HFFc6 (cell line): ENCODE results near the gene MLPH. TPM values are rescaled to one million over a fixed set of nuclear protein-coding genes. Genes with fewer than 3 reads are reported as not detected.

Source experiments
- DNase-seq: peaks from one replicate; pipeline ENCODE4 v3.0.0-alpha.2; 2018
- H3K27ac Mint-ChIP-seq: 2 replicates; pipeline ENCODE4 v1.8.0; 2020; ENCODE audit warnings: mild to moderate bottlenecking, mixed read lengths
- H3K27me3 Mint-ChIP-seq: 2 replicates; pipeline ENCODE4 v1.8.0; 2021; ENCODE audit warnings: mild to moderate bottlenecking, moderate library complexity, mixed read lengths; ENCODE audit not compliant: insufficient read depth
- H3K36me3 Mint-ChIP-seq: 2 replicates; pipeline ENCODE4 v1.8.0; 2021; ENCODE audit warnings: low read depth, mixed read lengths
- H3K4me1 Mint-ChIP-seq: 2 replicates; pipeline ENCODE4 v1.8.0; 2020; ENCODE audit warnings: low read depth, mixed read lengths
- H3K4me3 Mint-ChIP-seq: 2 replicates; pipeline ENCODE4 v1.8.0; 2020; ENCODE audit warnings: mild to moderate bottlenecking, moderate library complexity, mixed read lengths
- H3K9me3 Mint-ChIP-seq: 2 replicates; pipeline ENCODE4 v1.8.0; 2020; ENCODE audit warnings: mild to moderate bottlenecking, mixed read lengths
- CTCF ChIP-seq: fragments of 200-600 bp; sonication (generic); IDR thresholded peaks from 2 replicates; pipeline ENCODE4 v1.5.0; 2021; ENCODE audit warnings: antibody characterized with exemption, mild to moderate bottlenecking
- total RNA-seq, 6 experiments: library from RNA; stranded (reverse); fragmentation: NEBNext Ultra II Directional; extraction: Animal tissue kit (Norgen Biotek cat#: 25700); gene quantifications; 2 replicates in 1 of 6; 3 replicates in 5 of 6; pipeline ENCODE4 v1.2.3, GENCODE V29; 2021

The MLPH gene
- total RNA-seq, 6 experiments from 2014 or later = 32.0 to 44.1 (median 41.0) TPM

- no peak for DNase-seq
- peaks cover 44% of the 10 kb centered on the region for H3K4me1 Mint-ChIP-seq
- peaks cover 2% of the 10 kb centered on the region; the same call in 1 of the 2 replicates for H3K27me3 Mint-ChIP-seq
- peak overlapping the region; percentile 87 for H3K4me3 Mint-ChIP-seq
- H3K9me3 Mint-ChIP-seq = no peaks in the 10 kb centered on the region
- peak overlapping the region; percentile 97 for H3K27ac Mint-ChIP-seq
- H3K36me3 Mint-ChIP-seq = no peaks in the 10 kb centered on the region
- no peak for TF ChIP-seq CTCF
Measured at GRCh38 chr2:237474442-237474911, 12.6 kb upstream of the MLPH start.

GRCh38 chr2:237474931-237475703 is 11.9 kb upstream of the MLPH start:
- no peaks in the 10 kb centered on the region; the same call in 1 of the 2 replicates for H3K27me3 Mint-ChIP-seq

GRCh38 chr2:237475704-237476141 is 11.3 kb upstream of the MLPH start:
- no peaks in the 10 kb centered on the region for H3K9me3 Mint-ChIP-seq
- DNase-seq = peak; percentile 73
- H3K4me1 Mint-ChIP-seq = peaks cover 44% of the 10 kb centered on the region
- H3K4me3 Mint-ChIP-seq = peak overlapping the region; percentile 85
- peak overlapping the region; percentile 93 for H3K27ac Mint-ChIP-seq
- no peaks in the 10 kb centered on the region; the same call in 1 of the 2 replicates for H3K27me3 Mint-ChIP-seq
- no peaks in the 10 kb centered on the region for H3K36me3 Mint-ChIP-seq
- TF ChIP-seq CTCF = peak; percentile 65

More at GRCh38 chr2:237474931-237475703, 11.9 kb upstream of the MLPH start:
- Mint-ChIP-seq H3K27ac (peak overlapping the region; percentile 97), H3K4me1 (peaks cover 44% of the 10 kb centered on the region), H3K9me3 (no peaks in the 10 kb centered on the region), H3K4me3 (peak overlapping the region; percentile 87), H3K36me3 (no peaks in the 10 kb centered on the region)
- TF ChIP-seq CTCF = peak; percentile 94
- peak; percentile 60 for DNase-seq

GRCh38 chr2:237478095-237478494 is 9.0 kb upstream of the MLPH start:
- Mint-ChIP-seq H3K27me3 (no peaks in the 10 kb centered on the region; the same call in none of the 2 replicates), H3K36me3 (no peaks in the 10 kb centered on the region), H3K27ac (no peak overlapping the region), H3K4me1 (peaks cover 37% of the 10 kb centered on the region), H3K4me3 (no peak overlapping the region), H3K9me3 (no peaks in the 10 kb centered on the region)
- no peak for DNase-seq
- TF ChIP-seq CTCF = no peak

GRCh38 chr2:237478979-237479378 is 8.1 kb upstream of the MLPH start:
- DNase-seq = no peak
- TF ChIP-seq CTCF = no peak

More at GRCh38 chr2:237478979-237479378, 8.1 kb upstream of the MLPH start:
- Mint-ChIP-seq H3K27me3 (no peaks in the 10 kb centered on the region; the same call in none of the 2 replicates), H3K9me3 (no peaks in the 10 kb centered on the region), H3K4me1 (peaks cover 41% of the 10 kb centered on the region), H3K4me3 (no peak overlapping the region), H3K27ac (no peak overlapping the region), H3K36me3 (no peaks in the 10 kb centered on the region)
